Measurements from ENCODE around the gene FCN2. TPM values are rescaled to one million over a fixed set of nuclear protein-coding genes. Genes with fewer than 3 reads are reported as not detected.

The FCN2 gene
- total RNA-seq, 1 donor from 2014 or later, result not detected

DNA sequence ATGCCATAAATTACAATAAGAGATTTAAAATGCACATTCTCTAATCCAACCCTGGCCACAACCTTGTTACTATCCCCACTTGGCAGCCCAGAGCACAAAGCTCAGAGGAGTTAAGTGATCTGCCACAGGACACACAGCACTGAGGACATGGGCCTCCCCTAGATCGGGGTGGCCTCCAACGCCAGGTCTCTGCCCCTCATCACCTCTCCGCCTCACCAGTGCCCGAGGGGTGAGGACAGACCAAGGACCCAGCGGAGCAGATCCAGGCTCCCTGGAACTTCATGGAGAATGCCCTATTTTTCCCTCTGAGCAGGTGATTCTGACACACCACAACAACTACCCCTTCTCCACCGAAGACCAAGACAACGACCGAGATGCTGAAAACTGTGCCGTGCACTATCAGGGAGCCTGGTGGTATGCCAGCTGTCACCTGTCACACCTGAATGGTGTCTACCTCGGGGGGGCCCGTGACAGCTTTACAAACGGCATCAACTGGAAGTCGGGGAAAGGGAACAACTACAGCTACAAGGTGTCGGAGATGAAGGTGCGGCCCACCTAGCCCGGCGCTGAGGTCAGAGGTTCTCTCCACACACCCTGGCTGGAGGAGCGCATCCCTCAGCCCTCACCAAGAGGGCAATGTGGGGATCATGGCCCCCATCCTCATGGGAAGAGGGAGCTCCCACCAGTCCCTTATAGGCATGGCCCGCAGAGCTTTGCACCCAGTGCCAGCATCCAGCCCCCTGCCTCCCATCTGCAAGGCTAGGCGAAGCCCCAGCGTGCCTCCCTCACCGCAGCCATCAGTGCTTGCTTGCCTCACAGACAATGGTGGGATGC is 12.5 kb upstream of the FCN2 start:
- FAIRE-seq, result no peak
- no peak for DNase-seq (ENCODE audit: low spot score in 2 of 2)

DNA sequence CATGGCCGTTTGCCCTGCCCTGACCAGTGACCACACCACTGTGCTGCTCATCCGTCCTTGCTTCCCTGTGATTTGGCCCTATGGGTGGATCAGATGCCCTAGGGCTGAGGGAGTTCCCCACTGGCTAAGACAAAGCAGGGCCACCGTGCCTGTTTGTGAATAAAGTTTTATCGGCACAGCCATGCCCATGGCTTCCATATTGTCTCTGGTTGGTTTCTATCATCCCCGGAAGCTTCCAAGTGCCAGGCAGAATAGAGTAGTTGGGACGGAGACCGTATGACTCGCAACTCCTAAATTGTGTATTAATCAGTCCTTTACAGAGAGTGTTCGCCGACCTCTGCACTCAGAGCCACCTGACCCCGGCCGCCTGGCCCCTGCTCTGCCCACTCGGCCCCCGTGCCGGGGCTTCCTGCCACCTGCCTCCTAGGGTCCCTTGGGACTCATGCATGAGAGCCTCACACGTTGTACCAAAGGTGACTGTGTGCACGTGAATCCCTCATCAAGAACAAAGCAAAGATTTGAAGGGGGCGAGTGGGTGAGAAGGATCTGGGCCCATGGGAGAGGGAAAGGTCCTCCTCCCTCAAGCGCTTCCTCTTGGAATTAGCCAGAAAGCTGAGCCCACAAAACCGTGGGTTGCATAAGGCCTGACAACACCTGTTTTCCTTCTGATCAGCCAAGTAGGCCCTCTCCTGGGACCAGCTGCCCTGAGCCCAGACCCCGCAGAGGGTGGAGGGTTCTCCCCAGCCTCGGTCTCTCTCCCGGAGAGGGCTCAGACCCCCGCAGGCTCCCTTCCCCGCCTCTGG is 11.7 kb upstream of the FCN2 start:
- FAIRE-seq (no peak), DNase-seq (ENCODE audit: low spot score in 2 of 2) (no peak)

DNA sequence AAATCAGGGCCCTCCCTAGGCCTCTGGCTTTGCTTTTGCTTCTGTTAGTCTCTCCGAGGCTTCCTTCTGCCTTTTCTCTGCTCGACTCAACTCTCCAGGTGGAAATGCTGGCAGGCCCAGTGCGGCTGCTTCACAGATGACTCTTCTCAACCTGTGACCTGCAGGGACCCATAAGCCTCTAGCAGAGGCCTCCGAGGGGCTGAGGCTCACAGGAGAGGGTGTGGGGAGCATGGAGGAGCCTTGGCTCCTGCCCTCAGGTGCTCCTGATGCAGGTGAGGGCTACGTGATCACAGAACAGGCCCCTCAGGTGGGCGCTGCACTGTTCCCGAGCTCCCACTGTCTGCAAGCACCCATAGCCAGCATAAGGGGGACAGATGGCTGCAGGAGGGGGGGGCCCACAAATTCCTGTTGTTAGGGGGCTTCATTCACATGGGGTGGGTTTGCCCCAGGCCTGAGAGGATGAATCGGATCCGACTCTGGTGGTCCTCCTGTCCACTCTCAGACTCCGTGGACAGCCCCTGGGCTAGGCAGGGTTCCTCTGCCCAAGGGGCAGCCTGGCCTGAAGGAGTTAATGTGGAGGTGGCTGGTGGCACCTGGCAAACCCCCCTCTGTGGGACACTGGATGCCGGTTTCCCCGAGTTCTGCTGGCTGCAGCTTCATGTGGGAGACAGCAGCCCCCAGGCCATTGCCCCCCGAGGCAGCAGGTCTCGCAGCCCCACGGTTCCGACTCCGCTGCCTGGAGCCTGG is 10.9 kb upstream of the FCN2 start:
- DNase-seq (ENCODE audit: low spot score in 2 of 2), result no peak
- no peak for FAIRE-seq

DNA sequence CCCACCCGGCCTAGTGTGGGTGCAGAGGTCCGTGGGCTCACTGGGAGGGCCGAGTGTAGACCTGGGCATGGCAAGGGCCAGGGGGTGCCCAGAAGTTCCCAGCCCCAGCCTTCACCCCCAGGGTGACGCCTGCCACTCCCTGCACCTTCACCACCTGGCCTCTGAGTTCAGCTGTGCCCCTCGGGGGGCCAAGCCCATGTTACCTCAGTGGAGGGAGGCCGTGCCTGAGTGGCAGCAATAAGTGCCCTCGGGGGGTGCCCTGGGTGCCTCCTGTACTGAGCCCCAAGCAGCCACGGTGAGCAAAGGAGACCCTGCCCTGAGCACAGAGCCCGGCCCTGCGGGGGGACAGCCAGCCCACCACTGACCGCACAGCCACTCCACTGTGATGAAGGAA is 10.3 kb upstream of the FCN2 start:
- DNase-seq (ENCODE audit: low spot score in 2 of 2) (no peak), FAIRE-seq (no peak)

DNA sequence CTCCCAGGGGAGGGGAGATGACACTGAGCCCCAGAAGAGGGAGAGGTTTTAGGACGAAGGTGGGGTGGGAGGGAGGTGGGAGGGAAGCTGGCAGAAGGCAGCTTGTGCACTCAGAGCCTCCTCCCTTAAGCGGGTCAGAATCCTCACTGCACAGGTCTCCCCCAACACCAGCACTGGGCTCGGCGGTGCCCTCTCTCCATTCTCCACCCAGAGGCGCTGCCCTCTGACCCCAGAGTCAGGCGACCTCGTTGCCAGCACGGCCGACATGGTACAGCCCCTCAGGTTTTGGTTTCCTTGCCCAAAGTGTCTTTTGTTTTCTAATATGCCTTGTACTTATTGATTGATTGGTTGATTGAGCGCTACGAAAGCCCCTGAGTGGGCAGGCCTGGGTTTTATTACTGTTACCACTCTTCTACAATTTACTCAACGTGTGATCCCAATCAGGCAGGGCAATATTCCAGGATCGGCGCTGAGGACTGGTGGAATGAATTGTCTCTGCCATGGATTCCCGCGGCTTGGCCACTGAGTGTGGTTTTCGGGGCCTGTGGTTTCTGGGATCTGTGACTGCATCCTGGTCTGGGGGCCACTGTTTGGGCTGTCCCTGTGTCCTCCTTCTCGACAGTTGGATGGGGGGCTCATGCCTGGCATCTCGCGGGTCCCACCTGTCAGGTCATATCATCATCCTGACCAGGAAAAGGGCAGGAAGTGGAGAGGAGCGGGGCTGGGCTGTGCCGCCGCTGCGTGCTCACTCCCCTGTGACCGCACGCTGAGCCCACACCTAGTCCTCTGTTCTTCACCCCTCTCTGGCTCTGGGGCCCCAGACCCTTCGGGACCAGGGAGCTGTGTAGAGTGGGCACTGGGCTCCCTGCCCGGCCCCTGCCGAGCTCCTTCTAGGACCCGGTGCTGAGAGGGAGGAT is 9.6 kb upstream of the FCN2 start:
- FAIRE-seq (no peak), DNase-seq (ENCODE audit: low spot score in 2 of 2) (no peak)

DNA sequence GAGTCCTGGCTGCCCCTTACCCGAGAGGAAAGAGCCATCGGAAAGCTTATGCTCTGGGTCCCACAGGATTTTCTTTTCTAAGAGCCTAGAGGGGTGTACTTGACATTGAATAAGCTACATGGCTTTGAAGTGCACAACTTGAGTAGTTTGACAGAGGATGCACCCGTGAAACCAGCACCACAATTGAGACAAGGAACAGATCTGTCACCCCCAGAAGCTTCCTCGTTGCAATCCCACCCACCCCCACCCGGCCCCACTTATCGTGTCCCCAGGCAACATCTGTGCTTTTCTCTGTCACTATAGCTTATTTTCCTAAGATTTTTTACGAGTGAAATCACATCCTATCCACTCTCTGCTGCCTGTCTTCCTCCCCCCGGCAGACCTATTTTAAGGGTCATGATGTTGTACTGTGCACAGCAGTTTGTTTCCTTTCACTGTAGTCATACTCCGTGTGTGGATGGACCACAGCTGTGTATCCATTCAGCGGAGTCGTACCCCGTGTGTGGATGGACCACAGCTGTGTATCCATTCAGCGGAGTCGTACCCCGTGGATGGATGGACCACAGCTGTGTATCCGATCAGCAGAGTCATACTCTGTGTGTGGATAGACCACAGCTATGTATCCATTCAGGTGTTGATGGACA is 8.8 kb upstream of the FCN2 start:
- no peak for FAIRE-seq
- DNase-seq (ENCODE audit: low spot score in 2 of 2), result no peak

DNA sequence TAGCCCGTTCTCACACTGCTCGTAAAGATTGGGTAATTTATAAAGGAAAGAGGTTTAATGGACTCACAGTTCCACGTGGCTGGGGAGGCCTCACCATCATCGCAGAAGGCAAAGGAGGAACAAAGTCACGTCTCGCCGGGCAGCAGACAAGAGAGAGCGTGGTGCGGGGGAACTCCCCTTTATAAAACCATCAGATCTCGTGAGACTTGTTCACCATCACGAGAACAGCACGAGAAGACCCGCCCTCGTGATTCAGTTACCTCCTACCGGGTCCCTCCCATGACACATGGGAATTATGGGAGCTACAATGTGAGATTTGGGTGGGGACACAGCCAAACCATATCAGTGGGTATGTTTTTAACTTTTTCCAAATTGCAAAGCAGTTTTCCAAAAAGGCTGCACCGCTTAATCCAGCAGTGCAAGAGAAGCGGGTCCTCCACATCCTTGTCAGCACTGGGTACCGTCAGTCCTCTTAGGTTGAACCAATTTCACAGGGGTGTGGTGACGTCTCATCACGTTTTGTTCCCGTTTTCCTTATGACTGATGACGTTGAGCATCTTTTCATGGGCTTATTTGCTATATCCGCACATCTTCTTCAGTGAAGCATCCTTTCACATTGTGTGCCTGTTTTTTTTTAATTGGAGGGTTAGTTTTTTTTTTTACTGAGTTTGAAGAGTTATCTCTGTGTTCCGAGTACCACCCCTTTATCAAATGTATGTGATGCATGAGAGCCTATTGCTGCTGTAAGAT is 8.0 kb upstream of the FCN2 start:
- DNase-seq (ENCODE audit: low spot score in 2 of 2) (no peak), FAIRE-seq (no peak)

DNA sequence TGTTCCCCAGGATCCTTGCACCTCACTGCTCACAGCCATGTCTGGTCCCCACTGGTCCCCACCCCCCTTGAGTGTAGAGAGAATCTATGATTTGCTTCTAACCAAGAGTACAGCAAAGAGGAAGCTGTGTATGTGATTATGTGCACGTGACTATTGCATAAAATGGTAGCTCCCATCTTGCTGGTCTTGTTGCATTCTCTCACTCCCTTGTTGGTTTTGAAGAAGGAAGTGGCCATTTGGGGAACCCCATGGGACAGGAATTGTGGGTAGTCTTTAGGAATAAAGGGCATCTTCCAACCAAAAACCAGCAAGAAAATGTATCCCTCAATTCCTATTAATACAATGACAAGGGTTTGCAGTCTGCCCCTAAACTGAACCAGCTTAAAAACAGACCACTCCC is 5.2 kb upstream of the FCN2 start:
- DNase-seq (ENCODE audit: low spot score in 2 of 2), result no peak
- FAIRE-seq, result no peak

DNA sequence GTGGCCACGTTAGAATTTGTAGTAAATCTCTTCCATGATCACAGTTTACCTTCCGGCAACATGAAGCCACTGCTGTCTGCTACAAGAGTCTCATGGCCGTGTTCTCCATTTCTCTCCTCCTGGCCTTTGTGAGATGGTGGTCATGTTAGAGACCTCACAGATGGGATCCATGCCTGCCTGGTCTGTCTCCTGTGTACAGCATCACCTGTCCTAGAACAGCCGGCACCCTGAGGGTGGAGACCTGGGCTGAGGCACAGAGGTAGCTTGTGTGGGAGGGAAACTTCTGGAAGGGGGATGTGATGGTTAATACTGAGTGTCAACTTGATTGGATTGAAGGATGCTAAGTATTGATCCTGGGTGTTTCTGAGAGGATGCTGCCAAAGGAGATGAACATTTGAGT is 3.1 kb upstream of the FCN2 start:
- FAIRE-seq, result no peak

DNA sequence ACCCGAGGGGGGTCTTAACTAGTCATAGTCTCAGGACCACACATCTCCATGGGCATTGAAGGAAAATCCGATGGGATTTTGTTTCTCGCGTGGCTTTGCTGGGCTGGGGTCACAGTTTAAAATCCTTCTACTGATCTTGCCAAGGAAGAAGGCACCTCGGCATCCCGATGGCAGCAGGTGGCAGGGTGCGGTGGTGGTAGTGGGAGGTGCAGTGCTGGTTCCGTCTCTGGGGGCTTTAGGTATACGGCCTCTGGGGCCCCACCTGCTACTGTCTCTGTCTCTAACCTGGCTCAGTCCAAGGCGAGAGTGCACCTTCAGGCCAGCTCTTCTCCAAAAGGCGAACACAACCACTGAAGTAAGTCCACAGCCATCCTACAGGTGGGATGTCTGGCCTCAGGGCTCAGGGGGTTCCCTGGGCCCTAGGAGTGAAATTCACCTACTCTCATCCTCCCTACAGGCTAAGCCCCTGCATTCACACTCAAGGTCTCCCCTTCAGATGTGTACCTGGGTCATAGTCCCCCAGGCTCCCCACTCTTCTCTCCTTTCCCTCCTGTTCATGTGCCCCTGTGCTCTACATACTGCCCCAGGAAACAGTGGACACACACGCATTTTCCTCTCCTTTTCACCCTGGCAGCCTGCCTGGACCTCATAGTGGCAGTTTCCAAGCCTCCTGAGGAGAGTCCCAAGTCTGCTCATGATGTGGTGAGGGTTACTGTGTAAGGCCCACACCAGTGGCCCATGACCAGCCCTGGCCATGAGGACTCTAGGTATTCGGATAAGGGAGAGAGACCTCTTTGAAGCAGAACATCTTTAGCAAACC is 736 bp upstream of the FCN2 start:
- DNase-seq (ENCODE audit: low spot score in 2 of 2) (no peak), FAIRE-seq (no peak)

More for the DNA sequence above, 3.1 kb upstream of the FCN2 start:
- no peak for DNase-seq (ENCODE audit: low spot score in 2 of 2)

DNA sequence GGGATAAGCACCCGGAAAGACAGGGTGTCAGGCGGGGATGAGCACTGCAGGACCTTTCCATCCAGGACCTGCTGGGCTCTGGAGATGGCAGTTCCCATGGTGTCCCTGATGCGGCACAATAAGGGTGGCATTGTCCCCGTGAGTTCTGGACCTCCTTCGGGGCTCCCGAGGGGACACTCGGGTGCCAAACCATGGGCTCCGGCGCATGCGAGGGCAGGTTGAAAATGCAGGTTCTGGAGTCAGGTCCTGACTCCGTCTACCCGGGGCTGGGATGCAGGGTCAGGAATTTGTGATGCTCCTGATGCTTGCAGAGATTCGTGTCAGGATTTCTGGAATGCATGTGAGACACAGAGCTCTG is 682 bp downstream of the FCN2 start:
- FAIRE-seq (no peak), DNase-seq (ENCODE audit: low spot score in 2 of 2) (no peak)

DNA sequence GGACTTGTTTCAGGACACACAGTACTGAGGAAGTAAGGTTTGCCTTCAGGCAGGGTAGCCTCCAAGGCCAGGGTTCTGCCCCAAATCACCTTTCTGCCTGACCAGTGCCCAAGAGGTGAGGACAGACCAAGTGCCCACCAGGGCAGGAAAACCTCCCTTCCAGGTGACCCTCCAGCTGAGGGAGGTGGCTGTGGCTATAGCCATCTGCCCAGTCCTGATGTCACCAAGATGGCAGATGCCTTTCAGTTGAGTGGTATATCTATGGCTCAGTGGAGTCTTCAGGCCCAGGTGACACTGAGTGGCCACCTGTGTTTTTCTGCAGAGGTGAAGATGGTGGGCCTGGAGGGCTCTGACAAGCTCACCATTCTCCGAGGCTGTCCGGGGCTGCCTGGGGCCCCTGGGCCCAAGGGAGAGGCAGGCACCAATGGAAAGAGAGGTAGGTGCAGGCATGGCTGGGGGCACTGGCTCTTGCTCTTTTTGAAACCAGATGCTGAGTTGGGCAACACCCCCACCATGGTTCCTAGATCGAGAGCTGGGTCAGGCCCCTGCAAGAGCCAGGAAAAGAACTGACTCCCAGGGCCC is 1.7 kb downstream of the FCN2 start:
- FAIRE-seq (no peak), DNase-seq (ENCODE audit: low spot score in 2 of 2) (no peak)

DNA sequence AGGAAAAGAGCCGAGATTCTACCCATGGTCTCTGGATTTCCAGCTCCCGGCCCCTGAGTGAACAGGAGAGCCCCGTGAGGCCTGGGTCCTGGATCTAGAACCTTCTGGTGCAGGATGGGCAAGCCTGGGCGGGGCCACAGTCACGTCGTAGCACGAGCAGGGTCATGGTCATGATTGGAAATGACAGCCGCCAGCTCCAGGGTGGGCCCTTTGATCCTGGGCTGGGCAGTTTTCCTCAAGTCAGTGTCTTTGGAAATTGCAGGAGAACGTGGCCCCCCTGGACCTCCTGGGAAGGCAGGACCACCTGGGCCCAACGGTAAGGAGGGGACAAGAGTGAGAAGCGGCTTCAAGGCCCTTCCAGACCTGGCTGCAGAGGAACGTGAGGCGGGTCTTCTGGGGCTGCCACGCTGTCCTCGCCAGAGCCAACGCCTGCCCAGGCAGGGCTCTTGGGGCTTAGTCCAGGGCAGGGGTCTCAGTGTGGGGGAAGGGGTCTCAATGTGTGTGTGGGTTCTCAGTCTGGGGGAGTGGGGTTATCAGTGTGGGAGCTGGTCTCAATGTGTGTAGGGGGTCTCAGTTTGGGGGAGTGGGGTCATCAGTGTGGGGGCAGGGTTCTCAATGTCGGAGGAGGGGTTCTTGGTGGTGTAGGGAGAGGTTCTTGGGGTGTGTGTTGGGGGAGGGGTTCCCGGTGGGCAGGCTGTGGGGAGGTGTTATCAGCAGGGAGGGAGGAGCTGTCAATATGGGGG is 2.6 kb downstream of the FCN2 start:
- no peak for DNase-seq (ENCODE audit: low spot score in 2 of 2)
- FAIRE-seq, result no peak

DNA sequence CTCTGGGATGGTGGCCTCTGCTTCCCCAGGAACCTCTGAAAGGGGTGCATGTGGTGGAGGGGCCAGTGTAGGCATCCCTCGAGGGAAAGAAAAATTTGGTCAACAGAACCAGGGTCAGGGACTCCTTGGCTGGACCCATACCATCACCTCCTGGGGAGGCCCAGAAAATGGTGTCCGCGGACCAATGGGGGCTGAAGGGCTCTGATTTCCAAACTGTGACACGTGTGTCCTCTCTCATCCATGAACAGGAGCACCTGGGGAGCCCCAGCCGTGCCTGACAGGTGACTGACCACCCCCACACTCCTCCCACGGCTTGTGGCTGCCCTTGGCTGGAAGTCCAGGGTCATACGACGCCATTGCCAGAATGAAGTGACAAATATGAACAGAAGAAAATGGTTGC is 3.9 kb downstream of the FCN2 start:
- FAIRE-seq, result no peak
- DNase-seq (ENCODE audit: low spot score in 2 of 2), result no peak

DNA sequence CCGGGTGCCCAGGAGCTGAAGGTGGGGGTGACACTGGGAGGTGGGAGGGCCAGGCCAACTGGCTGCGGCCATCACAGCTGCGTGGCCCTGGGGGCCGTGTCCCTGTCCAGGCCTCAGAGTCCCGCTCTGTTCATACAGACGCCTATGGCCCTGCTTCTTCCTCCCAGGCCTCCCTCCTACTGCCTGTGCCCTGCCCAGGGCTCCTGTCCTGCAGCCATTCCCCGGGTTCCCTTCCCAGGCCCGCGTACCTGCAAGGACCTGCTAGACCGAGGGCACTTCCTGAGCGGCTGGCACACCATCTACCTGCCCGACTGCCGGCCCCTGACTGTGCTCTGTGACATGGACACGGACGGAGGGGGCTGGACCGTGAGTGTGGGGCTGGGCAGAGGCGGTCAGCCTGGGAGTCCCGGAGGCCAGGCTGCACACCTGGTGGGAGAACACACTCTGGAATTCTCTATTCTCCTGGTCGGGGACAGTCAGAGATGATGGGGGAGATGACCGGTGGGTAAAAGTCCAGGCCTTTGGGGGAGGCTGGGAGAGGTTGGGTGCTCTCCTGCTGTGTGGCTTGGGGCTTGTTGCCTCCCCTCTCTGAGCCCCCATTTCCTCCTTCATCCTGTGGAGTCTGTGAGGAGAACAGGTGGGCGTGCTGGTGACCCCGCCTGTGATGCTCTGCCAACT is 4.5 kb downstream of the FCN2 start:
- FAIRE-seq (no peak), DNase-seq (ENCODE audit: low spot score in 2 of 2) (no peak)

DNA sequence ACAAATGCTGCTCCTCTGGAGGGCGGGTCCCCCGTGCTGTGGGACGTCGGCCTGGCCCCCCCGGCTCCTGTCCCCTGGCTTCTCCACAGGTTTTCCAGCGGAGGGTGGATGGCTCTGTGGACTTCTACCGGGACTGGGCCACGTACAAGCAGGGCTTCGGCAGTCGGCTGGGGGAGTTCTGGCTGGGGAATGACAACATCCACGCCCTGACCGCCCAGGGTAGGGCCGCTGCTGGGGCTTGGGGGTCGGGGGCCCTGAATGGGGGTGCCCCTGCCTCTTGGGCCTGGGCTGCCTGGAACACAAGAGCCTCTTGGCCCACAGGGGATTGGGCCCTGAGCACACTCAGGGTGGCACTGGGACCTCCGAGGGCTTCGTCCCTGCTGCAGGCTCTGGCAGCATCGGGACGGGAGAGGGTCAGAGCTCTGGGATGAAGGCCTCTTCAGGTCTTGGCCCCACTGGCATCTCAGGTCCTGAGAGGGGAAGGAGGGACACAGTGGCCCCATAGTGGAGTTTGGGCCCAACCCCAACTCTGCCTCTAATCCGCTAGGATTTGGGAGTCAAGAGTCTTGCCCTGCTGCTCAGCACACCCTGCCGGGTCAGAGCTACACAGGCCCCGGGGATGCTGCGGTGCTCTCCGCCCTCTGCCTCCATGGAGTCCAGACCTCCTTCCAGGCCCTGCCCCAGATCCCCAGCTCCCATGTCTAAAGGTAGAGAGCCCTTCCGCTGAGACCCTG is 5.2 kb downstream of the FCN2 start:
- DNase-seq (ENCODE audit: low spot score in 2 of 2), result no peak
- FAIRE-seq, result no peak
